Measurements from ENCODE around the gene ZBTB43. TPM values are rescaled to one million over a fixed set of nuclear protein-coding genes. Genes with fewer than 3 reads are reported as not detected.
"Not testable (repeated sequence)": the region's sequence is repeated elsewhere in the genome, so short reads cannot be mapped to it uniquely, and the experiment has no call there.

ZBTB43 gene
- total RNA-seq, 1 donor from 2014 or later = 20.3 TPM

- TF ChIP-seq, protein P1, sequence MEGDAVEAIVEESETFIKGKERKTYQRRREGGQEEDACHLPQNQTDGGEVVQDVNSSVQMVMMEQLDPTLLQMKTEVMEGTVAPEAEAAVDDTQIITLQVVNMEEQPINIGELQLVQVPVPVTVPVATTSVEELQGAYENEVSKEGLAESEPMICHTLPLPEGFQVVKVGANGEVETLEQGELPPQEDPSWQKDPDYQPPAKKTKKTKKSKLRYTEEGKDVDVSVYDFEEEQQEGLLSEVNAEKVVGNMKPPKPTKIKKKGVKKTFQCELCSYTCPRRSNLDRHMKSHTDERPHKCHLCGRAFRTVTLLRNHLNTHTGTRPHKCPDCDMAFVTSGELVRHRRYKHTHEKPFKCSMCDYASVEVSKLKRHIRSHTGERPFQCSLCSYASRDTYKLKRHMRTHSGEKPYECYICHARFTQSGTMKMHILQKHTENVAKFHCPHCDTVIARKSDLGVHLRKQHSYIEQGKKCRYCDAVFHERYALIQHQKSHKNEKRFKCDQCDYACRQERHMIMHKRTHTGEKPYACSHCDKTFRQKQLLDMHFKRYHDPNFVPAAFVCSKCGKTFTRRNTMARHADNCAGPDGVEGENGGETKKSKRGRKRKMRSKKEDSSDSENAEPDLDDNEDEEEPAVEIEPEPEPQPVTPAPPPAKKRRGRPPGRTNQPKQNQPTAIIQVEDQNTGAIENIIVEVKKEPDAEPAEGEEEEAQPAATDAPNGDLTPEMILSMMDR (IDR thresholded peaks at IDR 0.05) = no peak
- intact Hi-C loops (cut with micrococcal nuclease) = no loop called here
- no peaks in the 10 kb centered on the region for H3K4me1 Mint-ChIP-seq
- H3K4me3 Mint-ChIP-seq = no peak overlapping the region
- H3K36me3 Mint-ChIP-seq (ENCODE audit: low read depth) = no peaks in the 10 kb centered on the region
- ATAC-seq (ENCODE audit: low read depth) = no peak
- ChIA-PET POLR2A (no interaction called here), CTCF (interaction anchor here (14.5 kb wide), 1 partner anchor 78 kb away, joined by 472 read pairs; no protein-coding TSS in a partner anchor)
- no peak for DNase-seq
- no peaks in the 10 kb centered on the region for H3K9me3 Mint-ChIP-seq
- no peak overlapping the region for H3K27ac Mint-ChIP-seq
- peaks cover 37% of the 10 kb centered on the region for H3K27me3 Mint-ChIP-seq
These were observed 20.9 kb upstream of the ZBTB43 start for GRCh38 chr9:126783949-126784348.

DNA sequence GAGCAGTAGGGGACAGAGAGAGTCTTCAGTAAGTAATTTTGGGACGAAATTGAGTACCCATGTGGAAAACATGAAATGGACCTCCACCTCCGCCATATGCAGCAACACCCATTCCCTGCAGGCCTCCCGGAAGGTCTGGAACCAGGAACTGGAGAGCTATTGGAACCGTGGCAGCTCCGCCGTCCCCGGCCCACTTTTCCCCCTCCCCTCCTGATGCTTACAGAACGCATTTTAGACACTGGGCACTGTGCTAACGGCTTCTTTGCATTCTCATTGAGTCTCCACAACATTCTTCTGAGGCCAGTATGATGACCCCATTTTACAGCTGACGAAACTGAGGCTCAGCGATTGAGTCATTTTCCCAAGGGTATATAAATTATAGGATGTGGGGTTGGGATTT is 20.4 kb upstream of the ZBTB43 start:
- DNase-seq = no peak
- H3K4me3 Mint-ChIP-seq = no peak overlapping the region
- intact Hi-C loops (cut with micrococcal nuclease) = no loop called here

GRCh38 chr9:126784841-126785240 is 20.0 kb upstream of the ZBTB43 start:
- H3K36me3 Mint-ChIP-seq (ENCODE audit: low read depth) = not testable (repeated sequence)
- CTCF ChIA-PET = interaction anchor here (14.5 kb wide), 1 partner anchor 79 kb away, joined by 472 read pairs; no protein-coding TSS in a partner anchor

More for the DNA sequence above, 20.4 kb upstream of the ZBTB43 start:
- no peaks in the 10 kb centered on the region for H3K9me3 Mint-ChIP-seq
- TF ChIP-seq, protein P1 (IDR thresholded peaks at IDR 0.05) = no peak
- no peak overlapping the region for H3K27ac Mint-ChIP-seq
- peaks cover 37% of the 10 kb centered on the region for H3K27me3 Mint-ChIP-seq
- H3K36me3 Mint-ChIP-seq (ENCODE audit: low read depth) = no peaks in the 10 kb centered on the region
- POLR2A ChIA-PET = no interaction called here
- H3K4me1 Mint-ChIP-seq = no peaks in the 10 kb centered on the region
- CTCF ChIA-PET = interaction anchor here (14.5 kb wide), 1 partner anchor 78 kb away, joined by 472 read pairs; no protein-coding TSS in a partner anchor
- ATAC-seq (ENCODE audit: low read depth) = no peak

DNA sequence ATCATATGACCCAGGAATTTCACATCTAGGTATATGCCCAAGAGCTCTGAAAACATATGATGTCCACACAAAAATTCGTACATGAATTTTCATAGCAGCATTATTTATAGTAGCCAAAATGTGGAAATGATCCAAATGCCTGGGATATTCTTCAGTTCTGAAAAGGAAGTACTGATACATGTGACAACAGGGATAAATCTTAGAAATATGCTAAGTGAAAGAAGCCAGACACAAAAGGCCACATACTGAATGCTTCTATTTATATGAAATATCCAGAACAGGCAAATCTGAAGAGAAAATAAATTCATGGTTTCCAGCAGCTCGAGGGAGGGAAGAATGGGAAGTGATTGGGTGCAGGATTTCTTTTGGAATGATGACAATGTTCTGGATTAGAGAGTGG is 16.8 kb upstream of the ZBTB43 start:
- no peak overlapping the region for H3K4me3 Mint-ChIP-seq
- ChIA-PET CTCF (interaction anchor here (0.8 kb wide), 1 partner anchor 82 kb away, joined by 3 read pairs; no protein-coding TSS in a partner anchor), POLR2A (no interaction called here)
- H3K36me3 Mint-ChIP-seq (ENCODE audit: low read depth) = no peaks in the 10 kb centered on the region
- no peak for DNase-seq
- ATAC-seq (ENCODE audit: low read depth) = no peak
- no peak overlapping the region for H3K27ac Mint-ChIP-seq
- TF ChIP-seq, protein P1 (IDR thresholded peaks at IDR 0.05) = no peak
- intact Hi-C loops (cut with micrococcal nuclease) = no loop called here
- H3K27me3 Mint-ChIP-seq = peaks cover 44% of the 10 kb centered on the region
- no peaks in the 10 kb centered on the region for H3K4me1 Mint-ChIP-seq
- H3K9me3 Mint-ChIP-seq = no peaks in the 10 kb centered on the region

More at GRCh38 chr9:126784841-126785240, 20.0 kb upstream of the ZBTB43 start:
- H3K9me3 Mint-ChIP-seq; DNase-seq; H3K4me3 Mint-ChIP-seq; POLR2A ChIA-PET; H3K4me1 Mint-ChIP-seq; ATAC-seq (ENCODE audit: low read depth); H3K27ac Mint-ChIP-seq; intact Hi-C loops (cut with micrococcal nuclease): not testable (repeated sequence)
- peaks cover 39% of the 10 kb centered on the region for H3K27me3 Mint-ChIP-seq

GRCh38 chr9:126788634-126789349 is 16.0 kb upstream of the ZBTB43 start:
- intact Hi-C loops (cut with micrococcal nuclease) = no loop called here
- H3K27me3 Mint-ChIP-seq = peaks cover 48% of the 10 kb centered on the region

More at GRCh38 chr9:126788634-126789349, 16.0 kb upstream of the ZBTB43 start:
- ATAC-seq (ENCODE audit: low read depth) = no peak
- Mint-ChIP-seq H3K4me3 (no peak overlapping the region), H3K9me3 (no peaks in the 10 kb centered on the region), H3K36me3 (ENCODE audit: low read depth) (no peaks in the 10 kb centered on the region), H3K4me1 (no peaks in the 10 kb centered on the region), H3K27ac (no peak overlapping the region)
- no peak for DNase-seq
- ChIA-PET CTCF (interaction anchor here (0.8 kb wide), 1 partner anchor 82 kb away, joined by 3 read pairs; no protein-coding TSS in a partner anchor), POLR2A (interaction anchor here (0.6 kb wide), 1 partner anchor 1453 kb away, joined by 6 read pairs; no protein-coding TSS in a partner anchor)
- TF ChIP-seq, protein P1 (IDR thresholded peaks at IDR 0.05) = no peak

Measured in activated B cell treated with CpG ODN at 0.5 μM for 24 hours (primary cell).